Measurements from ENCODE around the gene PHACTR1.

Gene PHACTR1

GRCh38 chr6:13292774-13293173 is 576.2 kb downstream of the PHACTR1 start:
- Histone ChIP-seq H3K4me3 (ENCODE audit: low read length) (no peak overlapping the region), H3K9ac (ENCODE audit: low read depth, low read length) (no peak overlapping the region), H3K4me1 (ENCODE audit: insufficient read depth, low read length) (no peaks in the 10 kb centered on the region), H3K27me3 (ENCODE audit: insufficient read depth, low read length) (no peaks in the 10 kb centered on the region), H3K36me3 (ENCODE audit: insufficient read depth, low read depth, low read length) (peaks cover 50% of the 10 kb centered on the region), H3K27ac (ENCODE audit: low read length) (no peak overlapping the region), H3K9me3 (ENCODE audit: insufficient read depth, low read depth, low read length) (peaks cover 2% of the 10 kb centered on the region; the same call in 1 of the 2 replicates)

- Histone ChIP-seq H3K36me3 (ENCODE audit: insufficient read depth, low read depth, low read length) (peaks cover 57% of the 10 kb centered on the region), H3K9ac (ENCODE audit: low read depth, low read length) (no peak overlapping the region), H3K9me3 (ENCODE audit: insufficient read depth, low read depth, low read length) (no peaks in the 10 kb centered on the region), H3K27me3 (ENCODE audit: insufficient read depth, low read length) (no peaks in the 10 kb centered on the region), H3K27ac (ENCODE audit: low read length) (no peak overlapping the region), H3K4me3 (ENCODE audit: low read length) (no peak overlapping the region), H3K4me1 (ENCODE audit: insufficient read depth, low read length) (no peaks in the 10 kb centered on the region)
Measured at GRCh38 chr6:13294499-13295069, 578.0 kb downstream of the PHACTR1 start.

- no peak overlapping the region for H3K9ac ChIP-seq (ENCODE audit: low read depth, low read length)
- no peak overlapping the region for H3K27ac ChIP-seq (ENCODE audit: low read length)
- H3K36me3 ChIP-seq (ENCODE audit: insufficient read depth, low read depth, low read length): peaks cover 67% of the 10 kb centered on the region
- H3K4me1 ChIP-seq (ENCODE audit: insufficient read depth, low read length): no peaks in the 10 kb centered on the region
- no peak overlapping the region for H3K4me3 ChIP-seq (ENCODE audit: low read length)
- H3K27me3 ChIP-seq (ENCODE audit: insufficient read depth, low read length): no peaks in the 10 kb centered on the region
- H3K9me3 ChIP-seq (ENCODE audit: insufficient read depth, low read depth, low read length): no peaks in the 10 kb centered on the region
Measured at GRCh38 chr6:13295576-13295975, 579.0 kb downstream of the PHACTR1 start.

DNA sequence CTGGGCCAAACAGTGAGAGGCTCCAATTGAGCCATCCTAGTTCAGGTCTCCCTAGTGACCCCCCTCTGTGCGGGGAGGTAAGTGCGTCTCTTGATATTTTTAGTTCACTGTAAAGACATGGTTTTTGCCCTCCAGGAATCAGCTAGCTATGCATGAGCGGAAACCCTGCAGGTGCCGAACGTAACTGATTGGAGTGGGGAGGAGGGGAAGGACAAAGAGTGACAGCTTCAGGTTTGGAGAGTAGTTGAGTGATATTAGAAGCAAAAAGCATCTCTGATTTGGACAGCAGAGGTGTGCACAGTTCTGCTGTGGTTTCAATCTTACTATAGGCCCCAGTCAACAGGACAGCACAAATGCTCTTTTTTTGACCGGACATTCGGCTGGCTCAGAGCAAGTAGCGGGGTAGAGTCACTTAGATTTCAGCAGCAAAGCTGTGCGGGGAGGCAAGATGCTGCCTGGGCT is 580.0 kb downstream of the PHACTR1 start:
- H3K27me3 ChIP-seq (ENCODE audit: insufficient read depth, low read length): no peaks in the 10 kb centered on the region
- no peak overlapping the region for H3K9ac ChIP-seq (ENCODE audit: low read depth, low read length)
- no peaks in the 10 kb centered on the region for H3K9me3 ChIP-seq (ENCODE audit: insufficient read depth, low read depth, low read length)
- no peak overlapping the region for H3K27ac ChIP-seq (ENCODE audit: low read length)
- no peak overlapping the region for H3K4me3 ChIP-seq (ENCODE audit: low read length)
- H3K4me1 ChIP-seq (ENCODE audit: insufficient read depth, low read length): no peaks in the 10 kb centered on the region
- peaks cover 74% of the 10 kb centered on the region for H3K36me3 ChIP-seq (ENCODE audit: insufficient read depth, low read depth, low read length)

GRCh38 chr6:13297391-13297790 is 580.8 kb downstream of the PHACTR1 start:
- H3K4me3 ChIP-seq (ENCODE audit: low read length): no peak overlapping the region
- no peaks in the 10 kb centered on the region for H3K4me1 ChIP-seq (ENCODE audit: insufficient read depth, low read length)
- H3K27me3 ChIP-seq (ENCODE audit: insufficient read depth, low read length): no peaks in the 10 kb centered on the region
- no peaks in the 10 kb centered on the region for H3K9me3 ChIP-seq (ENCODE audit: insufficient read depth, low read depth, low read length)
- no peak overlapping the region for H3K27ac ChIP-seq (ENCODE audit: low read length)
- H3K36me3 ChIP-seq (ENCODE audit: insufficient read depth, low read depth, low read length): peaks cover 76% of the 10 kb centered on the region
- no peak overlapping the region for H3K9ac ChIP-seq (ENCODE audit: low read depth, low read length)

DNA sequence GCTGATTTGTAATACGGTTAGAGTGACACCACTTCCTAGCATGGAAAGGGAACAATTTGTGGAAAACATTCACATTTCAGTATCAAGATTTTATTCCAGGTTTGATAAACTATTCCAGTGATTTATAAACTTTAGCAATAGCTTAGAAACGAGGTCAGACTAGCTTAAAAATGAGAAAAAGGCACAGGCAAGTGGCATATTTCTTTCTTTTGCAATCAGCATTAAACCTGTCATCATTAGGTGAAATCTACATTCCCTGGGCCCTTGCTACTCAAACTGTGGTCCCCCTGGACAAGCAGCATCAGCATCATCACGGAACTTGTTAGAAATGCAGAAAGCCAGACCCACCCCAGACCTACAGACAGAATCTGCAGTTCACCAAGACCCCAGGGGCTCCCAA is 581.9 kb downstream of the PHACTR1 start:
- Histone ChIP-seq H3K36me3 (ENCODE audit: insufficient read depth, low read depth, low read length) (peaks cover 76% of the 10 kb centered on the region), H3K9ac (ENCODE audit: low read depth, low read length) (no peak overlapping the region), H3K4me3 (ENCODE audit: low read length) (no peak overlapping the region), H3K27ac (ENCODE audit: low read length) (no peak overlapping the region), H3K27me3 (ENCODE audit: insufficient read depth, low read length) (no peaks in the 10 kb centered on the region), H3K4me1 (ENCODE audit: insufficient read depth, low read length) (no peaks in the 10 kb centered on the region), H3K9me3 (ENCODE audit: insufficient read depth, low read depth, low read length) (no peaks in the 10 kb centered on the region)

- no peaks in the 10 kb centered on the region for H3K4me1 ChIP-seq (ENCODE audit: insufficient read depth, low read length)
- no peaks in the 10 kb centered on the region for H3K9me3 ChIP-seq (ENCODE audit: insufficient read depth, low read depth, low read length)
- no peak overlapping the region for H3K27ac ChIP-seq (ENCODE audit: low read length)
- no peak overlapping the region for H3K9ac ChIP-seq (ENCODE audit: low read depth, low read length)
- H3K27me3 ChIP-seq (ENCODE audit: insufficient read depth, low read length): no peaks in the 10 kb centered on the region
- H3K4me3 ChIP-seq (ENCODE audit: low read length): no peak overlapping the region
- peaks cover 79% of the 10 kb centered on the region for H3K36me3 ChIP-seq (ENCODE audit: insufficient read depth, low read depth, low read length)
Measured at GRCh38 chr6:13299403-13299821, 582.8 kb downstream of the PHACTR1 start.

- no peak overlapping the region for H3K27ac ChIP-seq (ENCODE audit: low read length)
- no peaks in the 10 kb centered on the region for H3K27me3 ChIP-seq (ENCODE audit: insufficient read depth, low read length)
- no peak overlapping the region for H3K9ac ChIP-seq (ENCODE audit: low read depth, low read length)
- H3K4me1 ChIP-seq (ENCODE audit: insufficient read depth, low read length): no peaks in the 10 kb centered on the region
- H3K36me3 ChIP-seq (ENCODE audit: insufficient read depth, low read depth, low read length): peaks cover 79% of the 10 kb centered on the region
- no peak overlapping the region for H3K4me3 ChIP-seq (ENCODE audit: low read length)
- no peaks in the 10 kb centered on the region for H3K9me3 ChIP-seq (ENCODE audit: insufficient read depth, low read depth, low read length)
Measured at GRCh38 chr6:13299918-13300317, 583.4 kb downstream of the PHACTR1 start.

GRCh38 chr6:13300643-13301590 is 584.4 kb downstream of the PHACTR1 start:
- Histone ChIP-seq H3K4me3 (ENCODE audit: low read length) (no peak overlapping the region), H3K9ac (ENCODE audit: low read depth, low read length) (no peak overlapping the region), H3K36me3 (ENCODE audit: insufficient read depth, low read depth, low read length) (peaks cover 79% of the 10 kb centered on the region), H3K27ac (ENCODE audit: low read length) (no peak overlapping the region), H3K27me3 (ENCODE audit: insufficient read depth, low read length) (no peaks in the 10 kb centered on the region), H3K4me1 (ENCODE audit: insufficient read depth, low read length) (no peaks in the 10 kb centered on the region), H3K9me3 (ENCODE audit: insufficient read depth, low read depth, low read length) (no peaks in the 10 kb centered on the region)

DNA sequence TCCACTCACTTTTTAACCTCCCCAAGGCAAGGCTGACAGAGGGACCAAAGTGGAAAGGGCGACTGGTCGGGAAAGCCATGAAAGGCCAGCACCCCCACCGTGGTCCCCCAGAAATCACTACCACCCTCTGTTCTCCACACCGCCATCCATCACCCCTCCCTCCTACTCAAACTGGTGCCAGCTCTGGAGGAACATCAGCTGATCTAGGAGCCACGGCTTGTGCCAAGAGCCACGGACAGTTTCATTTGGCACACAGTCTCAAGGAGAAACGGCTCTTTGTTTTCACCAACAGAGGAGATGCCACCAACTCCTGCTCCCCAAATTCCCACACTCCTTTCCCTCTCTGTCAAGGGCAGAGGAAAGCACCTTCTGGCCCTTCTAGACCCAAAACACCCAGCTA is 585.7 kb downstream of the PHACTR1 start:
- Histone ChIP-seq H3K27me3 (ENCODE audit: insufficient read depth, low read length) (no peaks in the 10 kb centered on the region), H3K36me3 (ENCODE audit: insufficient read depth, low read depth, low read length) (peaks cover 91% of the 10 kb centered on the region), H3K4me1 (ENCODE audit: insufficient read depth, low read length) (no peaks in the 10 kb centered on the region), H3K27ac (ENCODE audit: low read length) (no peak overlapping the region), H3K9me3 (ENCODE audit: insufficient read depth, low read depth, low read length) (no peaks in the 10 kb centered on the region), H3K4me3 (ENCODE audit: low read length) (no peak overlapping the region), H3K9ac (ENCODE audit: low read depth, low read length) (no peak overlapping the region)

- Histone ChIP-seq H3K4me1 (ENCODE audit: insufficient read depth, low read length) (no peaks in the 10 kb centered on the region), H3K27ac (ENCODE audit: low read length) (no peak overlapping the region), H3K9me3 (ENCODE audit: insufficient read depth, low read depth, low read length) (no peaks in the 10 kb centered on the region), H3K4me3 (ENCODE audit: low read length) (no peak overlapping the region), H3K36me3 (ENCODE audit: insufficient read depth, low read depth, low read length) (peaks cover 93% of the 10 kb centered on the region), H3K9ac (ENCODE audit: low read depth, low read length) (no peak overlapping the region), H3K27me3 (ENCODE audit: insufficient read depth, low read length) (no peaks in the 10 kb centered on the region)
Measured at GRCh38 chr6:13302751-13303667, 586.4 kb downstream of the PHACTR1 start.
